Caki2 (cell line): ENCODE results near the gene SPEM3. TPM values are rescaled to one million over a fixed set of nuclear protein-coding genes. Genes with fewer than 3 reads are reported as not detected.

Experiments used
- DNase-seq: peaks from one replicate; pipeline ENCODE4 v3.0.0-alpha.2; 2015; ENCODE audit warnings: low read depth
- in situ Hi-C: cut with HindIII; loops from 2 replicates; pipeline ENCODE4 v1.10.0; 2016; ENCODE audit warnings: low sequenced_read_pairs, low pct_unique_long_range_greater_than_20kb, mixed read lengths
- total RNA-seq: library from RNA; depleted of rRNA; stranded (reverse); fragments of >200 nt; shearing (Covaris generic); gene quantifications from 2 replicates; pipeline ENCODE4 v1.2.3, GENCODE V29; 2014; ENCODE audit warnings: low replicate concordance

Gene SPEM3
- total RNA-seq, 1 experiment from 2014 or later, result not detected

DNA sequence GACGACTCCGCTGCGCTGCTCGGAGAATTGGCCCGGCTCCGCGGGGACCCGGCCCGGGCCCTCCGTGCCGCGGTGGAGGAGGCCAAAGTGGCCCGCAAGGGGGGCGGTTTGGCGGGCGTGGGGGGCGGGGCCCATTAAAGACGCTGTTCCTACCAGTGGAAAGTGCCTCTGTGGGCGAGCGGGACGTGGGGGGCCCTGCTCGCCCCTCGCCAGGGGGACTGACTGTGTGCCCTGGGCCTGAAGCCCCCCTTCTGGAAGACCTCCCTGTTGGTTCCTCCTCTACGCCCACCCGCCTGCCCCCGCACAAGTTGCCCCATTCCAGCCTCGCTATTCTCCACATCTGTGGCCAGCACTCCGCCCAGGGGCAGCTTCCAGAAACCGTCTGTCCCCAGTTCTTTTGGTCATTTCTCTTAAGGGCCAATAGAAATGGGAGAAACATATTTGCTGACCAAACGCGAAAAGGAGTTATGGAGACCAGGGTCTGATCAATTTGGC lies 8.8 kb downstream of the SPEM3 start:
- DNase-seq, result no peak

DNA sequence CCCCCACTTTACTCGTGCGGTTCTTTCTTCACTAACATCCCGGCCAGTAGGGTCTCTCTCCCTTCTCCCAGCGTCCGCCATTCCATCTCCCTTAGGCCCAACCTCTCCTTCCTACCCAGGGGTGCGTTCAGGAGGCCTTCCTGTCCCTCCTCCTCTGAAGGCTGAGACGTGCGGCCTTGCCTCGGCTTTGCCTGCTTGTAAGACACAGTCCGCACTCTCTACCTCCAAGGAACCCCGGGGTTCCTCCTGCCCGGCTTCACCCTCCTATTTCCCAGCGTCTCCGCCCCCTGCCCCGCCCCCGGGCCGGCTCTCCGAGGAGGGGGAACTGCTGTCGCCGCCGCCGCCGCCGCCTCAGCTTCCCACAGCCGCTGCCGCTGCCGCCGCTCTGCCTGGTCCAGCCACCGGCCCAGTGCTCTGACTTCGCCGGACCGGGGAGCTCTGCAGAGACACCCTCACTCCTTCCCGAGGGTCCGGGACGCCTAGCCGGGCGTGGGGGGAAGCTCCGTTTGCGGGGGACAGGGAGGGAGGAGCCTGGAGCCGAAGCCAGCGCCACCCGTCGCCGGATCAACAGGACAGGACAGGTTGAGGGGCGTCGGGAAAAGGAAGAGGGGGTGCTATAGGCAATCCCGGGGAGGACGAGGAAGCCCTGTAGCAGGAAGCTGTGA lies 9.4 kb downstream of the SPEM3 start:
- no peak for DNase-seq
- in situ Hi-C loops, result no loop called here

More for the DNA sequence above, 8.8 kb downstream of the SPEM3 start:
- in situ Hi-C loops, result no loop called here

DNA sequence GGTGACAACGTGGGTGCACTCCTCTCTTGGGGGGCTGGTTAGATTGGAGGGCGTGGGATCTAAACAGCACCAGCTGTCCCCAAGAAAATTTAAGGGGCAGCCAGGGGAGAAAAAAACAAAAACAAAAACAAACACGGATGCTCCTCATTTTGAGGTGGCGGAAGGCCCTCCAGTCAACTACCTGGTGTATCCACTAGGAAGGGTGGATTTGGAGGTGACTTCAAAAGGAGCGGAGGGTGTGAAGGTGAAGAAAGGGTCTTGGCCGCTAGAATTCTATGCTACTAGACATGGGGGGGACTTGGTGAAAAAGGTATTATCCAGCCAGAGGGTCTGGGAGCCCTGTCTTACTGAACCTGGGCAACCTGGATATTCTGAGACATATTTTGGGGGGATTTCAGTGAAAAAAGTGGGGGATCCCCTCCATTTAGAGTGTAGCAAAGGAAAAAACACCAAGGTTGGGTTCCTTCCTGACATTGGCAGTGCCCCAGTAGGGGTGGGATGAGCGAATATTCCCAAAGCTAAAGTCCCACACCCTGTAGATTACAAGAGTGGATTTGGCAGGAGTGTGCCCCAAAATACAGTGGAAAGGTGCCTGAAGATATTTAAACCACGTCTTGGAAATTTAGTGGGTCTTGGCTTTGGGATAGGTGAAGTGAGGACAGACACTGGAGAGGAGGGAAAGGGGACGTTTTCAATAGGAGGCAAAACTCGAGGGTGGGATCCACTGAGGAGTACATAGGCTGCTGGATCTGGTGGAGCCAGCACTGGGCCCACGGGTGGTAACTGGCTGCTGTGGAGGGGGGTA lies 10.2 kb downstream of the SPEM3 start:
- in situ Hi-C loops, result no loop called here
- no peak for DNase-seq

GRCh38 chr17:7439462-7440112 lies 10.9 kb downstream of the SPEM3 start, which contains the start of gene FGF11:
FGF11 (plus strand) TSS chr17:7439512; CDS start chr17:7439621, 109 bp downstream.
- in situ Hi-C loops, result no loop called here

DNA sequence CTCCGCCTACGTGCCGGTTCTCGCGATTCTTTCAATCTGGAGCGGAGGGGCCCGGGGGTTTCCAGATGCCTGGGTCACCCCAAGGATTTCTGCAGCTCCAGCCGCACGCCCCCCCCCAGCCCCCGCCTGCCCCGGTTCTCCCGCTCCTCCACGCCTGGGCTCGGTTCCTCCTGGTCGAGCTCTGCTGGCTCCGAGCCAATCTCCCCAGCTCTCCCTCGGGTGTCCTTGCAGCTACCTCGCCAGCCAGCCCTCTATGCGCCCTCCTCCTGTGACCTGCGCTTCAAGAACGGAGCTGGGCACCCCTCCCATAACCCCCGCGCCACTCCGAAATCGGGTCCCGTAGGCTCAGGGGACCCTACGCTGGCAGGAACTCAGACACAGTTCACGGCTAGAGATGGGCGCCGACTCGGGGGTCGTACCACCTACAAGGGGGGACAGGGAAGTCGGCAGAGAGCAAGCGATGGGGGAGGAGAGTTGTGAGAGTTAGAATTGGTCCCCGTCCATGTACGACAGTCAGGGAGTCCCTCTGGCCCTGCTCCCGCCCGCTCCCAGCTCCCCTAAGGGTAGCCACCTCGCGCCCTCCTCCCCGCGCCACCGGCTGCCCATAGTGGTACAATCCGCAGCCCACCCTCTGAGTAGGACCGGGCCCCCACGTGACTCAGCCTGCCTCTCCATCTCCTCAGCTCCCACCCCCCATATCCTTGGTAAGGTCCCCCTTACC lies 11.6 kb downstream of the SPEM3 start:
- in situ Hi-C loops, result no loop called here
- DNase-seq, result no peak

More at GRCh38 chr17:7439462-7440112, 10.9 kb downstream of the SPEM3 start, which contains the start of gene FGF11:
- no peak for DNase-seq

GRCh38 chr17:7440834-7441195 lies 12.2 kb downstream of the SPEM3 start:
- DNase-seq, result no peak
- in situ Hi-C loops, result no loop called here

DNA sequence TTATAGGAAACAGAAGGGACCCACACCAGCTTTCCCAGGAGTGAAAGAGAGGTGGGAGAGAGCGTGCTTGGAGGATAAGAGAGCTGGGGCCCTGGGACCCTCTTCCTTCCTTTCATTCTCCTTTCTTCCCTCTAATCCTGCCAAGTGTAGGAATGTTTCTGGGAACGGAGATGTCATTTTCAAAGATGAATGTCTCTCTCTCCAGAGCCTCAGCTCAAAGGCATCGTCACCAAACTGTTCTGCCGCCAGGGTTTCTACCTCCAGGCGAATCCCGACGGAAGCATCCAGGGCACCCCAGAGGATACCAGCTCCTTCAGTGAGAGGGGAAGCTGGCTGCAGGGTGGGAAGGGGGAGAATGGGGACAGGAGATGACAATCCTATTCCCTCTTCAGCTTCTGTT lies 12.6 kb downstream of the SPEM3 start:
- no peak for DNase-seq
- in situ Hi-C loops, result no loop called here

DNA sequence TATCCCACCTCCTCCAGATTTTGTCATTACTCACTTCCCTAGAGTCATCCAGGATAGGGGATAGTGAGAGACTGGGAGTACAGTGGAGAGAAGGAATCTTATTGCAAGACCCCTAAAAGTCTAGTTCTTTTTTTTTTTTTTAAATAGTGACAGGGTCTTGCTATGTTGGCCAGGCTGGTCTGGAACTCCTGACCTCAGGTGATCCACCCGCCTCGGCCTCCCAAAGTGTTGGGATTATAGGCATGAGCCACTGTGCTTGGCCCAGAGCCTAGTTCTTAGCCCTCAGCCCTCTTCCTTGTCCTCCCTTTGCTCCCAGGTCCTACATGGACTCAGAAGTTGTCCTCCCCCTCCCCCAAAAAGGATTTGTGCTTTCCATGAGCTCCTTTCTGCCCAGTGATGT lies 13.5 kb downstream of the SPEM3 start:
- in situ Hi-C loops, result no loop called here
- no peak for DNase-seq

DNA sequence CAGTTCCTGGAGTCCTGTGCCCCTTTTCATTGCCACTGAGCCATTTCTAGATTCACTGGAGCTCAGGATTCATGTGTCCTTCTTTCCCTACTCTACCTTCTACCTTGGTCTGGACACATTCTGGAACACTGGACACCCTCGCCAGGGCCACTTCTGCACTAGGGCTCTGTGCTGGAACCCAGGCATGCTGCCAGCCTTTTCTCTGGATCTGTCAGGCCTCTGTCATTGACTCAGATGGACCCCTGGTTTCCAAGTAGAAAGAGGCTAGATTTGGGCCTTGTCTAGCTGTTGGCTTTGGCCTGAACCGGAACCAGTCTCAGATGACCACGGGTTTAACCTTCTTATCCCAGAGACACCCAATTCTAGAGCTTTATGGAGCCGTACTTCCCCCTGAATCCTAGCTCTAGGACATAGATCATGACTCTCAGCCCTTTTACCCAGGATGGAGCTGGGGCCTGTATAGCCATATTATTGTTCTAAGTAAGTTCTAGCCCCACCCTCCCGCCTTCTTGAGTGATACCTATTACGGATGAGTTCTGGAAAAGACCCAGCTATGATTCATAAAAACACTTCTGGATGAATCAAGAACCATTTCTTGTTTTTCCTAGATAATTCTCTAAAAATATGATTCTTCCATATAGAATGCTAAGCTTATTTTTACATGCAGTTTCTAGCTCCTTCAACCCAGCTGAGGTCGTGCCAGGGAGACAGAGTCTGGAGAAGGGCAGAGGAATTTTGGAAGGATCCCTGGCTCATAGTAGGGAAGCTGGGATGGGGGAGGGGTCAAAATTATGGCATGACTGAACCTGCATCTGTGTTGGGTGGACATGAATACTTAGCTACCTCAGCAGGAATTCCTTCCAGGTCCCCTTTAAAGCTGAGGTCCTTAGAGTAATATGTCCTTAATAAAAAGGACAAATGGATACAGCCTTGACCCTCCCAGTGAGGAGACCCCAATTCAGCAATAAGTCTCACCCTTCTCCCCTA lies 15.1 kb downstream of the SPEM3 start:
- no peak for DNase-seq
- in situ Hi-C loops, result no loop called here

DNA sequence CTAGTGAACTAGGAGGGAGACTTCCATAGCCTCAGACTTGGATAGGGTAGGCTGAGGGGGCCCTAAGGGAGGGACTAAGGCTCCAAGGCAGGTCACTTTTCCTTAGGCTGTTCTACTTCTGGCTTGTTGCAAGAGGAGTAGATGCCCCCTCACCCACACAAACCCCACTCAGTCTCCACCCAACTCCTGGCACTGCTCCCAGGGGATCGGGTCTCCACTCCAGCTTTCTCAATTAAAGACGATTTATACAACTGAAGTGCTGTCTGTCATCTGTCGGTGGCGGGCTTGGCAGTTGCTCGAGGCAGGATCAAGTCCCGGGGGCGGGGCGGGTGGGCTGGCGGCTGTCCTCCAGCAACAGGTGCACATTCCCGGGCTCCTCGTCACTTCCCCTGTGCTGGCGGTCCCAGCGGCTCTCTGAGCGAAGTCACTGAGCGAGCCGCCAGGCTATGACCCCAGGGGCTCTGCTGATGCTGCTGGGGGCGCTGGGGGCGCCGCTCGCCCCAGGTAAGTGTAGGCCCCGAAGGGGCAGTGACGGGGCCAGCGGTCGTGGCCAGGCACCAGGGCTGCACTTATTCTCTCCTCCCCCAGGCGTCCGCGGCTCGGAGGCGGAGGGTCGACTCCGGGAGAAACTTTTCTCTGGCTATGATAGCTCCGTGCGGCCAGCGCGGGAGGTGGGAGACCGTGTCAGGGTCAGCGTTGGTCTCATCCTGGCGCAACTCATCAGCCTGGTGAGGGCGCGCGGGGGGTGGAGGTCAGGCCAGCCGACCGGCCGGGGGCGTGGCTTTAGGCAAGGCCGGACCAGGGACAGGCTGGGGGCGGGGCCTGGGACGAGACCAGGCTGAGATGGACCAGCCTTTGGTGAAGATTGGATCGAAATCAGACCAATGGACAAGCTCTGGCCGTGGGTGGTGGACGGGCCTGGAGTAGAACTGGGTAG lies 16.3 kb downstream of the SPEM3 start, which contains the start of gene CHRNB1:
TSS of gene CHRNB1 (plus strand) at position 380 of the 937 bp plus-strand sequence. CDS start at position 447, 67 bp downstream.
- in situ Hi-C loops, result no loop called here
- peak; percentile 55 for DNase-seq

GRCh38 chr17:7445619-7445968 lies 16.9 kb downstream of the SPEM3 start:
- in situ Hi-C loops, result no loop called here

GRCh38 chr17:7448461-7448860 lies 19.8 kb downstream of the SPEM3 start:
- in situ Hi-C loops, result no loop called here
- DNase-seq, result no peak

More at GRCh38 chr17:7445619-7445968, 16.9 kb downstream of the SPEM3 start:
- peak; percentile 58 for DNase-seq

DNA sequence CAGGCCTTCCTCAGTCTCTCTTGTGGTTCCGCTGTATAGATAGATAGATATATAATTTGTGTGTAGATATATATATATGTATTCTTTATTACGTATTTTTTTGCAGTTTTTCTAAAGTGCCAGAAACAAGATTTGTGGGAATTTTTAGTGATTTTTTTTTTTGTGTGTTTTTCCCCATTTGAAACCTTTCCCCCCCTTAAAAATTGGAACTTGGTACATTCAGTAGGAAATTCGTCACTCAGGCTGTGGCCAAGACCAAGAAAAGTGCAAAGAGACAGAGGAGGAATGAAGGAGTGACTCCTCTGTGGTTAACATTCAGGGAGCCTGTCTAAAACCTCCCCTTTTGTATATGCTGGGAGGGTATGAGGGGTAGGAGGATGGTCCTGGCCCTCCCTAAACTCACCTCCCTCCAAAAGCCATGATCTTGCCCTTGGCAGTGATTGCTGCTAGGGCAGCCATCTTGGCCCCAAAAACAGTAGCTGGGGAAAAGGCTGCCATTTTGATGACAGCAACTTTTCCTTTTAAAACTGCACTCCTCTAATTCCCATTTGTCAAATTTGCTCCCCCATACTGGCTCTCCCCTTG lies 31.4 kb downstream of the SPEM3 start:
- in situ Hi-C loops, result no loop called here
- DNase-seq, result no peak

- in situ Hi-C loops, result no loop called here
- DNase-seq, result no peak
Measured at GRCh38 chr17:7460850-7461660, 32.4 kb downstream of the SPEM3 start.
